ENCODE measurements around the gene GREB1.

GREB1 gene

DNA sequence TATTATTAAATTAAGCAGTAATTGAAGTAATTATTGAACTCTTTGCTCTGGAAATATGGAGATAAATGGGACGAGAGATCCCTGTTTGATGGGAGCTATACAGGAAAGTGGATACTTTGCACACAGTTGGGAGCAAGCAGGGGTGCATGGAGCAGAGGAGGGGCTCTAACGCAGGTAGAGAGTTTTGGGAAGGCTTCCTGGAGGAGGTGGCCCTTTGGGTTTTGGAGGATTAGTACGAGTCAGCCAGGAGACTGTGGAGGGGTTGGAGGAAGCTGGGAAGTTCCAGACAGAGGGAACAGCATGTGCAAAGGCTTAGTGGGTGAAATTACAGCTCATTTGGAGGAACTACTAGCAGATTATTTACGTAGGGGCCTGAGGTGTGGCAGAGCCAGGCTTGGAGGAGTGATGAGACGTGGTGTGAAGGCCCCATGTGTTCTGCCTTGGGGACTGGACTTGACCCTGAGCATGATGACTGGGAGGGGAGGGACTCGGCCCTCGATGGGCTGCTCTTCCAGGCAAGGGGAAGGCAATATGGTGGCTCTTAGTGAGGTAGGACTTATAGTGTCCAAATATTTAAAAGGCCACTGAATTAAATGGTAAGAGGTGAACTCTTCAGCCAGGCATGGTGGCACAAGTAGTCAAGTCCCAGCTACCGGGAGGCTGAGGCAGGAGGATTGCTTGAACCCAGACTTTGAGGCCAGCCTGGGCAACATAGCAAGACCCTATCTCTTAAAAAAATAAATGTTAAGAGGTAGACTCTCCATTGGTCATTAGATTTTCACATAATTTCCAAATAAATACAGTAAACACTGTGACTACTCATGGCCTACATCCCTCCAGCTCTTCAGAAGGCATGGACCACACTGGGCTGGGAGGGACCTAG is 30.2 kb downstream of the GREB1 start:
- no peak for DNase-seq

DNA sequence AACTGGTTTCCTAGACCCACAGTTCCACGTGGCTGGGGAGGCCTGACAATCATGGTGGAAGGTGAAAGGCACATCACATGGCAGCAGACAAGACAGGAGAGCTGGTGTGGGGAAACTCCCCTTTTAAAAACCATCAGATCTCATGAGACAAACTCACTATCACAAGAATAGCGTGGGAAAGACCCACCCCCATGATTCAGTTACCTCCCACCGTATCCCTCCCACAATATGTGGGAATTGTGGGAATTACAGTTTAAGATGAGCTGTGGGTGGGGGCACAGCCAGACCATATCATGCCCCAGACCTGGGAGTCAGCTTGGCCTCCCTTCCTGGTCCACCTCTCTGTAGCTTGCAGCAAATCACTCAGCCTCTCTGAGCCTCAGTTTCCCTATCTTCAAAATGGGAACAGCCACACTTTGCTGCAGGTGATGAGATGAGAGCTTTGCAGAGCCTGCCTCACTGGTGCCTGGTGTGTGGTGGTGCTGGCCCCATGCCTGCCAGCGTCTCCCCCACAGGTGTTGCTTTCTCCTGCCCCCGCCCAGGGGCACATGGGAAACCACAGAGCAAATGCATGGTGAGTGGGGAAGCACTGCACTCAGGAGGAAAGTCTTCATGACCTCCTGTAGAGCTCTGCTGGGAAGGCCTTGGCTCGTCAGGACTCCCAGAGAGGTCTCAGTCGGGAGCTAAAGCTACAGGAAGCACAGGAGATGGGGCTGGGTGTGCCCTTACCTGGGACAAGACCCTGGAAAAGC is 31.1 kb downstream of the GREB1 start:
- no peak for DNase-seq

DNA sequence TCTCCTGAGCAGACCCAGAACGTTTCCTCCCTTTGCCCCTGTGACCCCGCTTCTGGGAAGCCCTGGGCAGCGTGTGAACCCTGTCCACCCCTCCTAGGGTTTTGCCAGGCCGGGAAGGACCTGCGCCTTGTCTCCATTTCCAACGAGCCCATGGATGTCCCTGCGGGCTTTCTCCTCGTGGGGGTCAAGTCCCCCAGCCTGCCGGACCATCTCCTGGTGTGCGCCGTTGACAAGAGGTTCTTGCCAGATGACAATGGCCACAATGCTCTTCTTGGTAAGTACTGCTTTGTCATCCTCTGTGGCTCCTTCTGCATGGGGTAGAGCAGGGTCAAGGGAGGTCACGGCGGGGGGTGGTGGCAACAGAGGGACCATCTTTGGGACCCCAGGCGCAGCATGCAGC is 32.5 kb downstream of the GREB1 start:
- no peak for DNase-seq

DNA sequence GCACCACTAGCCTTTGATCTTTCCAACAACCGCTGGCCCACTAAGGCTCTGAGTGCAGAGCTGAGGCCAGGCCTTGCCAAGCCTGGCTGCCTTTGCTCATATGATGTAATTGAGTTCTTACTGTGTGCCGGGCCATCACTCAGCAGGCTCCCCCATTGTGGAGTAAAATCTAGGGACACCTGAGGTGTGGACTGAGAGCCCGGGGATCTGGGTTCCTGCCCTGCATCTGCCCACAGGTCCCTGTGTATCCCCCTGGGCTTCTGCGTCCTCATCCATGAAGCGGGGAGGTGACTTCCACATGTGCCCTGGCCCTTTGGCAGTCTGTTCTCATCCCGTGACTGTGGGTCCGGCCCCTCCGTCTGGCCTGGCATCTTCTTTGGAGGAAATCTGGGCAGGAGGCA is 33.8 kb downstream of the GREB1 start:
- DNase-seq: no peak

DNA sequence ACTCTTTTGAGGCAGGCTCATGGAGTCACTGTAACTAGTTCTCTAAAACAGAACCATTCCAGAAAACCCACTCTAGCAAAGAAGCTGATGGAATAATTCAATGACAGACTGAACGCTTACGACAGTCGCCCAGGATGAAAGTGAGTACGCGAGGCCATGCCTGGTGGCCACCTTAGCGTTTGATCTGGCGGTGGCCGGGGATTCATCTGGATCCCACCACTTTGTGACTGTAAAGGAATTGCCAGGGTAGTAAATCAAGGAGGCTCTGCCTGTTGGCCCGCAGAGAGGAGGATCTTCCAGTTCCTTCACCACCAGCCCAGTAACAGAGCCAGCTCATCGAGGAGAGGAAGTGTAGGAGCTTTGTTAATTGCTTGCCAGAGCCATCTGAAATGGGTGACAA is 34.6 kb downstream of the GREB1 start:
- DNase-seq: no peak

DNA sequence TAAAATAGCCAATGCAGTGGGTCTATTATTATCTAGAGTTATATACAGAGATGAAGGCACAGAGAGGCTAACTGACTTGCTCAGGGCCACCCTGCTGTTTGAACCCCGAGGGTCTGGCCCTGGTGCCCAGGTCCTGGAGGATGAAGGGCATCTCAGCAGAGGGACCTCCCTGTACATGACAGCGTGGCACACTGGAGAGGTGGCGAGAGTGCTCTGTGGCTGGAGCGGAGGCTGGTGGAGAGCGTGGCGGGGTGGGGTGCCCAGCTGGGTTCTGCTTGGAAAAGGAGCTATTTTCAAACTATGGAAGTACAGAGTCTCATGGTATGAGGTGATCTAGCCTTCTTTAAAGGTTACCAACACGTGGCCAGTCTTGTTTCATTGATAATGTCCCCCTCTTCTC is 35.8 kb downstream of the GREB1 start:
- DNase-seq: no peak

DNA sequence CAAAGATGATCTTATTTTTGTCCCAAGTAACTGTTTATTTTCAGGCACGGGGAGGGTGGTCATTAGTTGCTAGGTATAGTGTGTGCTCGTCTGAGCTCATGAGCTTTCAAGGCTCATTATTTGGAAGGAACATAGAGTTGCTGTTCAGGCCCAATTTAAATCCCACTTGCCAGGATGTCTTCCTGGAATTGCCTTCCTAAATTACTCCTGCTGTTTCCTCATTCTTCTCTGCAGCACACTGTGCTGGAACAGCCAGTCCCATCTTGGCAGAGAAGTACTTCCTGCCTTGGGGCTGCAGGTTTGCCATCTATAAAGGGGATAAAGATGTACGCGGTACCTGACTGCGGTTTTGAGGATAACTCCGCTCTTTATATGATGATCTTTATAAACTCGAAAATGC is 37.3 kb downstream of the GREB1 start:
- no peak for DNase-seq

DNA sequence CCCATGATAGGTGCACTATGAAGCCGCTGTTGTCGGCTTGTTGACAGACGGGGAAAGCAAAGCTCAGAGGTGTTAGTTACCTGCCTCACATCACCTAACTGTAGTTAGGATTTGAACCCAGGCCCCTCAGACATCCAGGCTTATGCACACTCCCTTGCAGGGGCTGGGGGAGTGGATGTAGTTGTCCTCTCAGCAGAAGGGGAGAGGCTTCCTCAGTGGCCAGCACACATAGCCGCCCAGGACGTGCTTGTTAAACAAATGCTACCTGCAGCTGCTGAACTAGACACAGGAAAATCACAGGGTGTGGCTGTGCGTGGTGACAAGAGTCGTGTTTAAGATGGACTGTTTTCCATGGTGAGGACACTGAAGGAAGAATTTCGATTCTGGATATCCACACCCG is 39.2 kb downstream of the GREB1 start:
- DNase-seq: no peak

DNA sequence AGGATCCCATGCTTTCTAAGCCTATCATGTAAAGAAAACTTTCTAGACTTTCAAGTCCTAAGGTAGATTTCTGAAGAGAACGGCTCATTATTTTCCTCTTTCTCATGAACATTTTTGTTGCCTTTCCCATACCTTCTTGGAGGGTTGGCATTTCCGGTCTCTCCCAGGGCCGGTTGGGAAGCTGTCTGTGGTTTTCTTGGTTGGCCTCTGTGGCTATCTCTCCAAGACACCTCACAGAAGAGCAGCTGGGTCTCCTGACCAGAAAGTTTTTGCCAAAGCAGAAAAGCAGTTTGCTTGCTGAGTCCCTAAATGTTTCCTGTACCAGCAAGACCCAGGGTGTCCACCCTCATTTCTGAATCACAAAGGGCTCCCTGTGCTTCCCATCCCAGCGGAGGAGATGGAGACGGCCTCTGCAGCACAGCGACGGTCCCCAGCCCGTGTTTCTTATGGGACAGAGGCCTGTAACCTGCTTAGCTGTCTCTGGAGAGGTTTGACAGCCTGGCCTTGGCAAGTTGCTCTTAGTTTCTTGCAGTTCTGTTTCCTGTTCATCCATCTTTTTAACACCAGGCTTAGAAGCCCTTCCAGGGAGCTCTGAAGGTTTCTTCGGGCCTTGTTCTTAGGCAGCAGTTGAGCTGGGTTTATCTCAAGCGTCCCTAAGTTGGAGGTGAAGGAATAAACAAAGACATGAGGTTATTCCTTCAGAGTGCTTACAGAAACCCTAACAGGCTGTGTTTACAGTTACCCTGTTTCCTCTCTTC is 39.8 kb downstream of the GREB1 start:
- no peak for DNase-seq

DNA sequence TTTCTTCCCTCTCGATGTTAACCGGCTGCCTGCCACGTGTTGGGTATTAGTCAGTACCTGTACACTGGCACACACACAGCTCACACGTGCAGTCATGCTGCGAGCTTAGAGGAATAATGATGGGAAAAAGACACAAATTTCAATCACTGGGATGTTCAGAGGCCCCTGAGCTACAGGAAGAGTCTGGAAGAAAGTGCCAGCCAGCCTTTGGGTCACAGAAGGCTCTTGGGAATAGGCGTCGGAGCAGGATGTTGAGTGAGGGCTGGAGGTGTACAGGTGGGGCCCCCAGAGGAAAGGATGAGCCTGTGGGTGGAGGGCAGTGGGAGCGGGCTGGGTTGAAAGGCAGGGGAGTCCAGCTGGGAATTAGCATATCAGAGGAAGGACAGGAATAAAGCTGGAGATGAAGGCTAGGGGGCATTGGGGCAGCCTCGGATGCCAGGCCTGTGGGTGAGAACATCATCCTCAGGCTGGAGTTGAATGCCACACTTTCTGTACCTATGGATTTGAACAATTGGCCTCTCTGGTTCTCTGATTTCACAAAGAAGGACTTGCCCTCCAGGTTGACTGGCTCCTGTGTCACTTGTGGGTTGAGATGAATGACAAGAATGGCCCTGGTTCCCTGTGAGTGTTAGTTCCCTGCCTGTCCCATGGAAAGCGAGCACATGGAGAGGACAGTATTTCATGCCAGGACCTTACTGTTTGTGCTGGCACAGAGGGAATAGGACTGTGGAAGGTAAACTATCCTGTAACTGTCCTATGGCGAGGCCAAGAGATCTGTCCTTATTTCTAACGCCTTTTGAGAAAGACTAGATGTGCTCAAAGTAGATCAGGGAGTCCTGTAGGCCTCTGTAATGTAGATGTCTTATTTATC is 40.6 kb downstream of the GREB1 start:
- no peak for DNase-seq

DNA sequence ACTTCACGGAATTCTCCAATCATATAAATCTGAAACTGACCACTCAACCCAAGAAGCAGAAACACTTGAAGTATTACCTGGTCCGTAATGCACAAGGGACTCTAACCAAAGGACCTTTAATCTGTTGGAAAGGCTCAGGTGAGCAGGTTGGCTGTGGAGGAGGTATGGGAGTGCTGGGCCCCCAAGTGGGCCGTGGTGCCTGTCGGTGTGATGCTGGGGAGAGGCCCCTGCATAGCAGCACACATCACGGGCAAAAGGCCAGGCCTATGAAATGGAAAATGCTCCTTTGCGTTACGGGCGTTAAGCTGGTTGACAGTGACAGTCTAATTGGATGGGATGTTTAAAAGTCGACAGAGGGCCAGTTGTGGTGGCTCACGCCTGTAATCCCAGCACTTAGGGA is 42.6 kb downstream of the GREB1 start:
- no peak for DNase-seq

DNA sequence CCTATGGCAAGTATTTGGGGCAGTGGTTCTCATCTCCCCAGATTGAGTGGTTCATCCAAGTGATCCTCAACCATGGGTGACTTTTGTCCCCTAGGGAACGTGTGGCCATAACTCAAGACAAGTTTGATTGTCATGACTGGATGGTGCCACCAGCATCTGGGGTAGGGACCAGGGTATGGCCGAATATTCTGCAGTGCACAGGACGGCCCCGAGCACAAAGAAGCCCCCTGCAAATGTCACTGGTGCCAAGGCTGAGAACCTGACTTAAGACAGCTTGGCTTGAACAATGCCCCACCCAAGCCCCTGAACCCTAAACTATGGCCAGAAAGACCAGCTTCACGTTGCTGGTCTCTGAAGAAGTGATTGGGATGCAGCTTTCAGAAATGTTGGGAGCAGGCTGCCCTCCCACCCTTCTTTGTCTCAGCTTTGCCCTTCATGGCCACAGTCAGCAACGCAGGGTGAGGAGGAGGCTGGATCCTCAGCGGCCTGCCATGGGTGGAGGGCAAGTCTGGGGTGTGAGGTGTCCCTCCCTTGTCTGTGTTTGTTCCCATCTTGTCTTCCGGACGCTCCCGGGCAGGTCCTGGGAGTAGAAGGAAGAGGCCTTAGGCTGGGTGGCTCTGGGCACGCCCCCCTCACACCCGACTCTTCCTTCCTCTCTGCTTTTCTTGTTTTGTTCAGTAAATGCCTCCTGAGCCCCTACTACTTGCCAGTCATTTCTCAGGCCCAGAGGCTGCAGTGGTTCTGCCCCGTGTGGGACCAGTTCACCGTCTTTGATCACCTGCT is 43.4 kb downstream of the GREB1 start:
- no peak for DNase-seq

DNA sequence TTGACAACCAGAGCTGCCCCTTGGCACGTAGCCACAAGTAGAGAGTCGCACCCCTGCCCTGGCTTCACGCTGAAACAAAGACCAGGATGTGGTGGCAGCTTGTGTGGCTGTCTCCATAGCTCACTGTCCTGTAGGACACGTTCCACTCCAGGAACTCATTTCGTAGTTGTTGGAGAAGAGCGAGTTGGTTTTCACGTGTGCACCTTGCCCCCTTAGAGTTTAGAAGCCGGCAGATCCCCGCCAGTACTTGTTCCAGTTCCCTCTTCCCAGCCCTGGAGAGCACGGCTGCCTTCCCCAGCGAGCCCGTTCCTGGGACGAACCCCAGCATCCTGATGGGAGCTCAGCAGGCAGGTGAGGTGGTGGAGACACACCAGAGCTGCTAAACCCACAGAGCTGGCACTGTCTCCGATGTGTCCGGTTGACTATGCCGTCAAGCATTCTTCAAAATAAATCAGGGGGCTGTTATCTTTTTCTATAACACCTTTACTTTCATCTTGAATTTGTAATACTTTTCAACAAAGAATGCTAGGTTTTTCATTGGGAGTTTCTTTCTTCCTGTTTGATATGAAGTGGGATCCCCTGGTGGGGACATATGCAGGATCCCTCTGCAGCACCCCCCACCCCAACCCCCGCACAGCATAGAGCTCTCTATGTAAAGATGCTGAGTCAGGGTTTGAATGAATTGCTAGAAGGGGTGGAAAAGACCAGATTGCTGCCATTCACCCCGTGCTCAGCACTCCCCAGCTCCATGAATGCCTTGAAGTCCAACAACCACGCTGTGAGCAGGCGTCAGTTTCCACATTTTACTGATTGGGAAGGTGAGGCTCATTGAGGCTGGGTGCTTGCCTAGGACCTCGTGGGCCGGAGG is 44.5 kb downstream of the GREB1 start:
- DNase-seq: no peak

DNA sequence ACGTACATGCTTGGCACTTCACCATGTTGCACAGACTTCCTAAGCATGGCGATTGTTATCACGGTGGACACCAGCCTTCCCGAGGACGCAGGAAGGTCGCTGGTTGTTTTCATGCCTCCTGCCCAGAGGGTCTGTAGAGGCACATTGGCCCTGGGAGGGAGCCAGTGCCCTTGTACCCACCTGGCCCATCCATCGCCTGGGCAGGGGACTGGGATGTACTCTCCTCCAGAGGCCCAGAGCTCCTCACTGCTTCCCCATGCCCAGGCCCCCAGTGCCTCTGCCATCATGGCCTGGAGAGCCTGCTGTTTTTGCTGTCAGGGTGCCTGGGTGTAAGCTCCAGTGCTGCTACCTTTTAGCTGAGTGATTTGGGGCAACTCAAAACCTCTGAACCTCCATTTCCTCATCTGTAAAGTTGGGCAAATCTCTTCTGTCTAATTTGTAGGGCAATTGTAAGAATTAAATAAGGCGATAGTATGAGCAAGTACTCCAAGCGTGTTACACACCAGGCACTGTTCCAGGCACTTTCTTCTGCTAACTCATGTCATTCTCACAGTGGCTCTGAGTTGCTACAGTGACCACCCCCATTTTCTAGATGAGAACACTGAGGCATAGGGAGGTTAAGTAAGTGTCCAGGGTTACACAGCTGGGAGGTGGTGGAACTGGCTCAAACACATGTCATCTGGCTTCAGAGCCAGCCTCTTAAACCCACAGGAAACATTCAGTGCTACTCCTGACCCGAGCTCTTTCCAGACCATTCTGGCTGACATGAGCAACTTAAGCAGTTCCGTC is 45.3 kb downstream of the GREB1 start:
- no peak for DNase-seq

DNA sequence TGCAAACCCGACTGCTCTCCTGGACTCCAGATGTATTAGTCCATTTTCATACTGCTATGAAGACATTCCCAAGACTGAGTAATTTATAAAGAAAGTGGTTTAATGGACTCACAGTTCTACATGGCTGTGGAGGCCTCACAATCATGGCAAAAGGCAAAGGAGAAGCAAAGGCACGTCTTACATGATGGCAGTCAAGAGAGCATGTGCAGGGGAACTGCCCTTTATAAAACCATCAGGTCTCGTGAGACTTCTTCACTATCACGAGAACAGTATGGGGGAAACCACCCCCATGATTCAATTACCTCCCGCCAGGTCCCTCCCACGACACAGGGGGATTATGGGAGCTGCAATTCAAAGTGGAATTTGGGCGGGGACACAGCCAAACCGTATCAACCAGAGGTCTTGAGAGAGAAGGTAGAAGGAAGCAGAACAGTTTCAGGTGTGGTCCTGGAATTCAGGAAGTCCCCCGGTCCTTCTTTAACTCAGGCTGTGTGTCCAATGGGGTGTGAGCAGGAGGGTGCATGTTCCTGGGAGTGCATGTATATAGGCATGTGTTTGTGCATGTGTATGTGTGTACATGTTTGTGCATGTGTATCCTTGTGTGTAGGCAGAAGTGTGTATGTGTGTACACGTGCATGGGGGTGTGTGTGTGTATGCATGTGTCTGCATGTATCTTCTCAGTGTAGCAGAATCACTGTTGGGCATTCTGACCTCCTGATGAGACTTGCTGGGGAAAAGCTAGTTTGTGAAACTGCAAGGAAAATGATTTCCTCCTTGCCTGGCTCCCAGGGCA is 46.2 kb downstream of the GREB1 start:
- no peak for DNase-seq

DNA sequence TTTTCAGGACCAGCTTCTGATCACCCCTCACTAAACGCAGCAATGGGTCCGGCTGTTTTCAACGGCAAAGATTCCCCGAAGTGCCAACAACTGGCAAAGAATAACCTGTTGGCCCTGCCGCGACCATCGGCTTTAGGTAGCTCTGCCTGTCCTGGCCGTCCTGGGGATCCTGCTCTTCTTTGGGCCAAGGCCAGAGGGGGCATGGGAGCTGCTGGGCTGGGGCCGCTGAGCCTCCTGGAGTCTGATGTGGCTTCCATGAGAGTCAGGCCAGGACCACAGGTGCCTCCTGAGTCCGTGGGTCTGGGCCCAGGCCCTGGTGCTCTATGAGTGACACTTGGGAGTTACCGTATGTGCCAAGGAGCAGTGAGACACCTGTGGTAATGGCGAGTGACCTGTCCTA is 46.9 kb downstream of the GREB1 start:
- no peak for DNase-seq

DNA sequence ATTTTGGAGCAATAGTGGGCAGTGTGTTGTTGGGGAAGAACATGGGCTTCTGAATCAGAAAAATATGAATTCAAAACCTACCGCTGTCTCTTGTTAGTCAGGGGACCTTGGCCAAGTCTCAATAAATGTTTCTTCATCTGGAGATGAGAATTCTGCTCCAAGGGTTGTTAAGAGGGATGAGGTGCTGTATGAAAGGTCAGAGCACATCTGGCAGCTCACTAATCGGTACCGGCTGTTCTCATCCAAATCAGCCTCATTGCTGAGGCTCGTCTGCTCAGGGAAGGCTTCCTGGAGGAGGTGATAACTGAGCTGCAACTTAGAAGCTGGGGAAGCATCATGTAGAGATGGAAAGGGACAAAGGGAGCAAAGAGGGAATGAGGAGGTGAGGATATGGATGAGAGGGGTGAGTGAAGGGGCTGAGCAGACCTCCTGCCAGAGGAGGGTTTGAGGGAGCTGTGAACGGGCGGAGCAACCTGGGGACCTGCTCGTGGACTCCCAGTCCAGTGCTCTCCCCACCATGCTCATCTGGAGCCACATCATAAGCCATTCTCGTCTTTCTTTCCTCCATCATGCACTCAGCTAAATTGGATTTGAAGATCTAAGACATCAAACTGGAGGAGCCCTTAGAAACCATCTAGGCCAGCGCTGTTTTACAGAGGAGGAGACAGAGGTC is 47.4 kb downstream of the GREB1 start:
- DNase-seq: no peak

DNA sequence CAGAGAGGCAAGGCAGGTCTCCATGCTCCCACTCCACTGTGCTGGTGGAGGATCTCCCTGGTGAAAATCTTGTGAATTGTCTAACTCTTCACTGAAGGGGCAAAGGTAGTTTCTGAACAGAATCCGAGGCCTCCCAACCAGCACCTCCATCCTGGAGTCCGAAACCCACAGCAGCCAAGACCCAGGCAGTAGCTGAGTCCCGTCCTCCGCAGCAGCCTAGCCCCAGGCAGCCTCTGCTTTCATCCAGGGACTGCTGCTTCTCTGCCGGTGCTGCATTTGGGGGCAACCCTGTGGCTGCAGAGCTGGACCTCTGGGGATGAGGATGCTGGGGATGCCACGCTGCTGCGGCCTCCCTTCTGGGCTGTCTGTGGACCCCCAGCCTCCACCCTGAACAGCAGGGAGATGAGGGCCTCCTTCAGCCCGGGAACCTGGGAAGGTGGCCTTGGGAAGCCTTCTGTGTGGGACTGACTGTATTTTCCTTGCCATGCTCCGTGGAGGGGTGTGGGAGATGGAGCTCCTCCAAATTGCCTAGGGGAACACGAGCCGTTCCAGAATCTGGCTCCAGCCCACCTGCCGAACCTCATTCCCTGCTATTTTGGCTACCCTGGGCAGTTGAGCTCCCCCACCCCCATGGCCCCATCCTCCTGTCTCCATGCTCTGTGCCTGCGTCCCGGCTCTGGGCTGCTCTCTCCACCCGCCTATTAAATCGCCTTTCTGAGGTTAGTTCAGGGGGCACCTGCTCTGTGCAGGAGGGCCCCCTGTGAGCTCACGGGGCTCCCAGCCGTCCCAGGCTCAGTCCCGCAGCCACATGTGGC is 48.2 kb downstream of the GREB1 start:
- no peak for DNase-seq

Data from NCI-H1105 treated with DMSO at 0.1 percent for 48 hours (cell line).